ENCODE results near the gene DMAC1.

The DMAC1 gene

GRCh38 chr9:7799234-7799943, at the start of gene DMAC1:
TSS of gene DMAC1 (minus strand) at chr9:7799778. CDS start at chr9:7799734, 44 bp downstream.
- DNase-seq (ENCODE audit: low read depth), result peak; percentile 50

GRCh38 chr9:7849362-7849761, 49.8 kb upstream of the DMAC1 start:
- no peak for DNase-seq (ENCODE audit: low read depth)

- no peak for DNase-seq (ENCODE audit: low read depth)
Observed at GRCh38 chr9:7848498-7848897, 48.9 kb upstream of the DMAC1 start.

GRCh38 chr9:7844242-7844641, 44.7 kb upstream of the DMAC1 start:
- DNase-seq (ENCODE audit: low read depth), result no peak

GRCh38 chr9:7841831-7842230, 42.3 kb upstream of the DMAC1 start:
- no peak for DNase-seq (ENCODE audit: low read depth)

GRCh38 chr9:7834531-7834930, 35.0 kb upstream of the DMAC1 start:
- no peak for DNase-seq (ENCODE audit: low read depth)

- DNase-seq (ENCODE audit: low read depth), result no peak
Observed at GRCh38 chr9:7828334-7828733, 28.8 kb upstream of the DMAC1 start.

- no peak for DNase-seq (ENCODE audit: low read depth)
Observed at GRCh38 chr9:7827792-7828191, 28.2 kb upstream of the DMAC1 start.

- no peak for DNase-seq (ENCODE audit: low read depth)
Observed at GRCh38 chr9:7827056-7827455, 27.5 kb upstream of the DMAC1 start.

- DNase-seq (ENCODE audit: low read depth), result no peak
Observed at GRCh38 chr9:7823651-7824050, 24.1 kb upstream of the DMAC1 start.

GRCh38 chr9:7819984-7820383, 20.4 kb upstream of the DMAC1 start:
- DNase-seq (ENCODE audit: low read depth), result no peak

- DNase-seq (ENCODE audit: low read depth), result no peak
Observed at GRCh38 chr9:7816021-7816420, 16.4 kb upstream of the DMAC1 start.

- DNase-seq (ENCODE audit: low read depth), result no peak
Observed at GRCh38 chr9:7813030-7813429, 13.5 kb upstream of the DMAC1 start.

GRCh38 chr9:7811677-7812076, 12.1 kb upstream of the DMAC1 start:
- no peak for DNase-seq (ENCODE audit: low read depth)

- DNase-seq (ENCODE audit: low read depth), result no peak
Observed at GRCh38 chr9:7802666-7803065, 3.1 kb upstream of the DMAC1 start.

GRCh38 chr9:7799944-7800285, 337 bp upstream of the DMAC1 start:
- no peak for DNase-seq (ENCODE audit: low read depth)

- no peak for DNase-seq (ENCODE audit: low read depth)
Observed at GRCh38 chr9:7794196-7794595, 5.4 kb downstream of the DMAC1 start.

GRCh38 chr9:7791394-7791793, 8.2 kb downstream of the DMAC1 start:
- DNase-seq (ENCODE audit: low read depth), result no peak

- DNase-seq (ENCODE audit: low read depth), result no peak
Observed at GRCh38 chr9:7790819-7791182, 8.8 kb downstream of the DMAC1 start.

- DNase-seq (ENCODE audit: low read depth), result no peak
Observed at GRCh38 chr9:7790022-7790818, 9.4 kb downstream of the DMAC1 start.

GRCh38 chr9:7788772-7789171, 10.8 kb downstream of the DMAC1 start:
- no peak for DNase-seq (ENCODE audit: low read depth)

- DNase-seq (ENCODE audit: low read depth), result no peak
Observed at GRCh38 chr9:7785813-7786212, 13.8 kb downstream of the DMAC1 start.

- no peak for DNase-seq (ENCODE audit: low read depth)
Observed at GRCh38 chr9:7784472-7784871, 15.1 kb downstream of the DMAC1 start.

GRCh38 chr9:7783635-7784063, 15.9 kb downstream of the DMAC1 start:
- no peak for DNase-seq (ENCODE audit: low read depth)
